H1 (cell line): ENCODE measurements around the gene KCNH1. TPM values are rescaled to one million over a fixed set of nuclear protein-coding genes. Genes with fewer than 3 reads are reported as not detected.

Source experiments
- CTCF ChIA-PET: fragments of 300-600 bp; sonication (Branson Sonifier 250); formaldehyde crosslinking; loops from one replicate; lab custom pipeline; 2021; ENCODE audit not compliant: partially characterized antibody; lab: Charles Lee
- POLR2A ChIA-PET: fragments of 300-600 bp; sonication (Branson Sonifier 250); formaldehyde crosslinking; loops from one replicate; lab custom pipeline; 2021; ENCODE audit warnings: inconsistent platforms; ENCODE audit not compliant: partially characterized antibody; lab: Charles Lee
- DNase-seq, 2 experiments: peaks; one replicate each; pipeline versions ENCODE4 v3.0.0 to v3.0.0-alpha.2; 2010 to 2022; ENCODE audit warnings: low spot score in 2 of 2, low read depth in 1 of 2, mixed read lengths in 1 of 2
- FAIRE-seq: peaks from 2 replicates; lab custom pipeline; 2011; peaks lifted over from hg19 to GRCh38; lab: Jason Lieb, UNC
- H2AFZ ChIP-seq: 2 replicates; pipeline ENCODE4 v1.8.1; 2012; ENCODE audit warnings: low read length, inconsistent platforms
- H2AK5ac ChIP-seq: 2 replicates; pipeline ENCODE4 v1.6.1; 2013; ENCODE audit warnings: low read depth, low read length
- H2BK120ac ChIP-seq: replicated peaks from 2 replicates; pipeline ENCODE3; 2013; ENCODE audit warnings: low read depth, low read length, inconsistent platforms
- H2BK12ac ChIP-seq: 2 replicates; pipeline ENCODE4 v1.6.1; 2013; ENCODE audit warnings: low read depth, low read length
- H2BK15ac ChIP-seq: 2 replicates; pipeline ENCODE4 v1.6.1; 2013; ENCODE audit warnings: low read length
- H2BK20ac ChIP-seq: 2 replicates; pipeline ENCODE4 v1.6.1; 2013; ENCODE audit warnings: low read length
- H2BK5ac ChIP-seq: 2 replicates; pipeline ENCODE4 v1.6.1; 2013; ENCODE audit warnings: low read depth, low read length
- H3K14ac ChIP-seq: 2 replicates; pipeline ENCODE4 v1.6.1; 2013; ENCODE audit warnings: inconsistent platforms; ENCODE audit not compliant: insufficient read length
- H3K18ac ChIP-seq: 2 replicates; pipeline ENCODE4 v1.6.1; 2013; ENCODE audit warnings: low read length; ENCODE audit errors: extremely low read depth
- H3K23ac ChIP-seq: 2 replicates; pipeline ENCODE4 v1.6.1; 2013; ENCODE audit warnings: inconsistent platforms; ENCODE audit not compliant: insufficient read length
- H3K23me2 ChIP-seq: 2 replicates; pipeline ENCODE4 v1.6.1; 2013; ENCODE audit warnings: low read depth, low read length
- H3K27ac ChIP-seq: 2 replicates; pipeline ENCODE4 v1.6.1; 2011; ENCODE audit warnings: low read depth, low read length, inconsistent platforms
- H3K27me3 ChIP-seq, 4 experiments: replicated peaks in 1 of 4; 1 replicate in 1 of 4; 2 replicates in 3 of 4; pipeline versions ENCODE4 v1.6.1 to v1.8.1; 2011 to 2013; ENCODE audit warnings: low read length in 3 of 4, mild to moderate bottlenecking in 3 of 4, inconsistent platforms in 2 of 4, mixed read lengths in 2 of 4, moderate library complexity in 1 of 4; ENCODE audit not compliant: control insufficient read depth in 3 of 4, insufficient read depth in 3 of 4; ENCODE audit errors: extremely low read depth in 1 of 4
- H3K36me3 ChIP-seq, 4 experiments: 2 replicates each; pipeline versions ENCODE4 v1.6.1 to v1.8.1; 2011 to 2013; ENCODE audit warnings: mild to moderate bottlenecking in 4 of 4, low read length in 3 of 4, moderate library complexity in 2 of 4, control low read depth in 1 of 4, inconsistent platforms in 1 of 4; ENCODE audit not compliant: insufficient read depth in 4 of 4, control insufficient read depth in 2 of 4
- H3K4ac ChIP-seq: replicated peaks from 2 replicates; pipeline ENCODE3; 2013; ENCODE audit warnings: low read length, low read depth, mixed read lengths, inconsistent platforms; ENCODE audit not compliant: insufficient read length
- H3K4me1 ChIP-seq, 4 experiments: replicated peaks in 1 of 4; 1 replicate in 1 of 4; 2 replicates in 3 of 4; pipeline versions ENCODE4 v1.6.1 to v1.8.1; 2011 to 2013; ENCODE audit warnings: low read length in 3 of 4, inconsistent platforms in 2 of 4, mixed read lengths in 1 of 4; ENCODE audit not compliant: insufficient read depth in 4 of 4, control insufficient read depth in 3 of 4
- H3K4me2 ChIP-seq, 2 experiments: 2 replicates each; pipeline versions ENCODE4 v1.6.1 to v1.8.1; 2011 to 2013; ENCODE audit warnings: low read depth in 2 of 2, low read length in 2 of 2, control low read depth in 1 of 2, inconsistent platforms in 1 of 2, mild to moderate bottlenecking in 1 of 2; ENCODE audit not compliant: insufficient read depth in 1 of 2
- H3K4me3 ChIP-seq, 4 experiments: fragments of 200-600, 300-600 bp in 1 of 4; sonication (generic), shearing (Covaris generic), sonication (Bioruptor Twin) in 1 of 4; 2 replicates each; pipeline versions ENCODE4 v1.5.1 to v1.8.1; 2011 to 2016; ENCODE audit warnings: low read length in 4 of 4, low read depth in 3 of 4, control low read depth in 2 of 4, inconsistent platforms in 2 of 4, mild to moderate bottlenecking in 2 of 4, mixed read lengths in 1 of 4, moderate library complexity in 1 of 4; ENCODE audit not compliant: insufficient read depth in 2 of 4; ENCODE audit errors: extremely low read depth in 1 of 4
- H3K56ac ChIP-seq: replicated peaks from 2 replicates; pipeline ENCODE3; 2013; ENCODE audit warnings: low read depth, mild to moderate bottlenecking, mixed read lengths, low read length, inconsistent platforms; ENCODE audit not compliant: insufficient read length
- H3K79me1 ChIP-seq: 2 replicates; pipeline ENCODE4 v1.6.1; 2013; ENCODE audit warnings: low read depth, low read length, control low read depth
- H3K79me2 ChIP-seq, 2 experiments: 2 replicates each; pipeline versions ENCODE4 v1.6.1 to v1.8.1; 2012 to 2013; ENCODE audit warnings: low read length in 2 of 2, mild to moderate bottlenecking in 2 of 2, inconsistent platforms in 1 of 2; ENCODE audit not compliant: insufficient read depth in 2 of 2, control insufficient read depth in 1 of 2
- H3K9ac ChIP-seq, 4 experiments: replicated peaks in 1 of 4; 1 replicate in 1 of 4; 2 replicates in 3 of 4; pipeline versions ENCODE4 v1.6.1 to v1.8.1; 2011 to 2013; ENCODE audit warnings: low read depth in 3 of 4, low read length in 3 of 4, control low read depth in 2 of 4, mild to moderate bottlenecking in 2 of 4, moderate library complexity in 2 of 4, inconsistent platforms in 1 of 4; ENCODE audit errors: extremely low read depth in 1 of 4
- H3K9me3 ChIP-seq, 2 experiments: 2 replicates each; pipeline versions ENCODE4 v1.6.1 to v1.8.1; 2012 to 2013; ENCODE audit warnings: mild to moderate bottlenecking in 2 of 2, moderate library complexity in 2 of 2, control low read depth in 1 of 2, inconsistent platforms in 1 of 2, low read depth in 1 of 2, low read length in 1 of 2, mixed read lengths in 1 of 2; ENCODE audit not compliant: insufficient read depth in 2 of 2
- H4K20me1 ChIP-seq, 2 experiments: replicated peaks in 1 of 2; 2 replicates each; pipeline versions ENCODE3 to v1.8.1; 2011 to 2013; ENCODE audit warnings: inconsistent platforms in 2 of 2, low read length in 2 of 2, mild to moderate bottlenecking in 1 of 2; ENCODE audit not compliant: insufficient read depth in 2 of 2, control insufficient read depth in 1 of 2
- H4K5ac ChIP-seq: 2 replicates; pipeline ENCODE4 v1.6.1; 2013; ENCODE audit warnings: low read length, low read depth, mixed read lengths, inconsistent platforms; ENCODE audit not compliant: insufficient read length
- H4K8ac ChIP-seq: 2 replicates; pipeline ENCODE4 v1.8.0; 2013; ENCODE audit warnings: mild to moderate bottlenecking, moderate library complexity, low read length, inconsistent platforms; ENCODE audit not compliant: insufficient read depth; ENCODE audit errors: extremely low read depth
- H4K91ac ChIP-seq: replicated peaks from 2 replicates; pipeline ENCODE3; 2013; ENCODE audit warnings: low read length, mixed read lengths, inconsistent platforms; ENCODE audit not compliant: insufficient read length
- EGR1 ChIP-seq: IDR thresholded peaks from 2 replicates; pipeline ENCODE4 v1.6.1; 2011; ENCODE audit warnings: low read depth, low read length, borderline replicate concordance
- GTF2F1 ChIP-seq: IDR thresholded peaks from 2 replicates; pipeline ENCODE4 v1.6.1; 2012; ENCODE audit warnings: low read depth, low read length, improper control_type of control experiment, borderline replicate concordance
- PHF8 ChIP-seq: fragments of 200-600 bp; sonication (generic); conservative IDR thresholded peaks from 2 replicates; pipeline ENCODE4 v1.7.1; 2012; ENCODE audit warnings: low read depth, mild to moderate bottlenecking, inconsistent platforms, low read length, moderate library complexity
- TAF1 ChIP-seq: IDR thresholded peaks from 2 replicates; pipeline ENCODE4 v1.6.1; 2011; ENCODE audit warnings: mild to moderate bottlenecking, low read depth, low read length
- TBP ChIP-seq: IDR thresholded peaks from 2 replicates; pipeline ENCODE4 v1.6.1; 2011; ENCODE audit warnings: low read depth, low read length, improper control_type of control experiment
- ZNF274 ChIP-seq: IDR thresholded peaks from 2 replicates; pipeline ENCODE4 v1.7.0; 2012; ENCODE audit warnings: low read length, borderline replicate concordance; ENCODE audit errors: extremely low read depth
- WGBS, 2 experiments: shearing (Covaris generic) in 1 of 2; methylation state at CpG; one replicate each; pipeline versions ENCODE4 v1.1.6 to v1.1.7; 2013 to 2015; ENCODE audit warnings: low lambda C conversion rate in 2 of 2, mixed read lengths in 2 of 2, inconsistent platforms in 1 of 2, low coverage in 1 of 2, missing lambda C conversion rate in 1 of 2; ENCODE audit not compliant: insufficient replicate concordance in 2 of 2, insufficient coverage in 1 of 2, insufficient read length in 1 of 2; ENCODE audit errors: extremely low coverage in 1 of 2, missing lambda C conversion rate in 1 of 2; 5-methylcytosine and 5-hydroxymethylcytosine counted together
- polyA plus RNA-seq, 7 experiments: library from polyadenylated mRNA; depleted of rRNA in 3 of 7; stranded (reverse) in 5 of 7; unstranded in 2 of 7; fragments of >200 nt in 5 of 7; fragments of 200-250 nt in 2 of 7; gene quantifications; 1 replicate in 5 of 7; 2 replicates in 1 of 7; 4 replicates in 1 of 7; pipeline versions ENCODE4 v1.2.1 to v1.2.3, GENCODE V29; 2011 to 2013; ENCODE audit warnings: missing spikeins in 2 of 7, mixed read lengths in 2 of 7
- total RNA-seq: library from RNA; stranded (reverse); fragmentation: NEBNext Ultra II Directional; extraction: Animal tissue kit (Norgen Biotek cat#: 25700); gene quantifications from 2 replicates; pipeline ENCODE4 v1.2.1, GENCODE V29; 2021
- TF ChIP-seq, protein P1 (sequence below): IDR thresholded peaks from 2 replicates; pipeline ENCODE4 v1.6.1; 2011; ENCODE audit warnings: low read length, improper control_type of control experiment

The KCNH1 gene
- total and polyA plus RNA-seq, 2 of the 8 experiments (the other 6 are each of a cell fraction or from before 2014, with no cell fraction given), result 0.27 to 0.34 TPM

DNA sequence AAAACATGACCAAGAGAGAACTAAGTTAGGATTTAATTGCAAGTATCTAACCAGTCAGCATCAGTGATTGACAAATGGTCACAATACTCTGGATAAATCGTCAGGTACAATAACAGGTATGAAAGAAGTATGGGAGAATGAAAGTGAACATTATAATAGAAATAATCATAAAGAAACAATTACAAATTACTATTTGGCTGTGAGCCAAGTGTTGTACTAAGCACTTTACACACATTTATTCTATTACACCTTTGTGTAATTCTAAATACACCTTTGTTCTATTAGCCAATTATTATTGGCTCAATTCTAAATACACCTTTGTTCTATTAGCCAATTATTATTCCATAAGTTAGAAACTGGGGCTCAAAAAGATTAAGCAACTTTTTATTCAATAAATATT is 114.7 kb downstream of the KCNH1 start:
- DNase-seq (no peak), FAIRE-seq (no peak)
- Histone ChIP-seq H3K9ac (no peak overlapping the region), H4K20me1 (no peaks in the 10 kb centered on the region), H3K36me3 (no peaks in the 10 kb centered on the region), H4K91ac (no peak overlapping the region), H2AFZ (no peak overlapping the region), H3K79me1 (no peaks in the 10 kb centered on the region), H2AK5ac (no peak overlapping the region), H4K5ac (no peak overlapping the region), H2BK5ac (no peak overlapping the region), H2BK120ac (no peak overlapping the region), H3K4ac (no peak overlapping the region), H3K9me3 (no peaks in the 10 kb centered on the region), H2BK20ac (no peak overlapping the region), H3K27ac (no peak overlapping the region), H2BK12ac (no peak overlapping the region), H2BK15ac (no peak overlapping the region), H4K8ac (no peak overlapping the region), H3K79me2 (no peaks in the 10 kb centered on the region), H3K4me1 (no peaks in the 10 kb centered on the region), H3K23me2 (no peaks in the 10 kb centered on the region), H3K18ac (no peak overlapping the region), H3K23ac (no peak overlapping the region), H3K4me2 (no peak overlapping the region), H3K14ac (no peak overlapping the region), H3K4me3 (no peak overlapping the region), H3K27me3 (no peaks in the 10 kb centered on the region), H3K56ac (no peak overlapping the region)
- POLR2A ChIA-PET, result no interaction called here
- WGBS, 2 experiments, result 48% methylated on average over 1 of the region's 1 CpG; no CpG with 5 or more reads in 1 of the 2 experiments
- CTCF ChIA-PET, result no interaction called here
- TF ChIP-seq GTF2F1, result no peak
- TF ChIP-seq, protein P1, sequence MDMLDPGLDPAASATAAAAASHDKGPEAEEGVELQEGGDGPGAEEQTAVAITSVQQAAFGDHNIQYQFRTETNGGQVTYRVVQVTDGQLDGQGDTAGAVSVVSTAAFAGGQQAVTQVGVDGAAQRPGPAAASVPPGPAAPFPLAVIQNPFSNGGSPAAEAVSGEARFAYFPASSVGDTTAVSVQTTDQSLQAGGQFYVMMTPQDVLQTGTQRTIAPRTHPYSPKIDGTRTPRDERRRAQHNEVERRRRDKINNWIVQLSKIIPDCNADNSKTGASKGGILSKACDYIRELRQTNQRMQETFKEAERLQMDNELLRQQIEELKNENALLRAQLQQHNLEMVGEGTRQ, result no peak
- no peak for TF ChIP-seq EGR1
- no peak for TF ChIP-seq PHF8
- no peak for TF ChIP-seq TBP
- no peak for TF ChIP-seq ZNF274
- no peak for TF ChIP-seq TAF1
